Endothelial cell of umbilical vein (primary cell): ENCODE measurements around the gene NUMA1.

Source experiments
- CTCF ChIP-seq, 2 donors: IDR thresholded peaks; 1 replicate in 1 of 2; 2 replicates in 1 of 2; pipeline ENCODE4 v1.5.1; 2011; ENCODE audit warnings: low read length in 2 of 2, mild to moderate bottlenecking in 2 of 2, moderate library complexity in 2 of 2, control low read depth in 1 of 2, inconsistent platforms in 1 of 2, low read depth in 1 of 2; ENCODE audit not compliant: insufficient read depth in 1 of 2; ENCODE audit errors: extremely low read depth in 1 of 2
- EZH2 ChIP-seq: IDR thresholded peaks from 2 replicates; pipeline ENCODE4 v1.6.1; 2012; ENCODE audit warnings: borderline replicate concordance, low read depth, mild to moderate bottlenecking, moderate library complexity, low read length, inconsistent platforms; ENCODE audit not compliant: severe bottlenecking
- FOS ChIP-seq: IDR thresholded peaks from 2 replicates; pipeline ENCODE4 v1.6.1; 2011; ENCODE audit warnings: mild to moderate bottlenecking, low read length, moderate library complexity, borderline replicate concordance; ENCODE audit not compliant: insufficient read depth
- GATA2 ChIP-seq: IDR thresholded peaks from 2 replicates; pipeline ENCODE4 v1.7.0; 2011; ENCODE audit warnings: low read depth, mild to moderate bottlenecking, moderate library complexity, mixed read lengths, low read length; ENCODE audit not compliant: insufficient read length, insufficient read depth
- JUN ChIP-seq: IDR thresholded peaks from 2 replicates; pipeline ENCODE4 v1.6.1; 2011; ENCODE audit warnings: borderline replicate concordance, low read depth; ENCODE audit not compliant: insufficient read length, insufficient read depth
- MAX ChIP-seq: IDR thresholded peaks from 2 replicates; pipeline ENCODE4 v1.6.1; 2011; ENCODE audit not compliant: insufficient read depth, insufficient read length
- MYC ChIP-seq: IDR thresholded peaks from one replicate; pipeline ENCODE4 v1.6.1; 2011; ENCODE audit warnings: mild to moderate bottlenecking, low read depth, low read length
- POLR2A ChIP-seq: IDR thresholded peaks from 2 replicates; pipeline ENCODE4 v1.6.1; 2012; ENCODE audit warnings: low read depth, mild to moderate bottlenecking, control low read depth, low read length
- POLR2AphosphoS5 ChIP-seq: IDR thresholded peaks from 2 replicates; pipeline ENCODE4 v1.6.1; 2012; ENCODE audit warnings: low read depth, mild to moderate bottlenecking, control low read depth, low read length, moderate library complexity; ENCODE audit not compliant: insufficient read depth

- TF ChIP-seq MAX, result no peak
- TF ChIP-seq CTCF (IDR thresholded peaks at IDR 0.05; ENCODE audit: extremely low read depth in 1 of 2, insufficient read depth in 1 of 2, low read depth in 1 of 2, low read length in 2 of 2), result no peak
- no peak for TF ChIP-seq EZH2
- no peak for TF ChIP-seq POLR2A
- no peak for TF ChIP-seq POLR2AphosphoS5
- no peak for TF ChIP-seq MYC
- TF ChIP-seq FOS, result no peak
- no peak for TF ChIP-seq GATA2
- TF ChIP-seq JUN, result no peak
These were observed 5.4 kb upstream of the NUMA1 start for GRCh38 chr11:72085621-72086351.
